Esophagus muscularis mucosa (tissue), 3 donors: ENCODE results near the gene ANTKMT.

Experiments used
- POLR2A ChIP-seq: fragments of 450-650 bp; IDR thresholded peaks from one replicate; pipeline ENCODE4 v1.6.1; 2017; ENCODE audit warnings: antibody characterized with exemption, moderate library complexity, mild to moderate bottlenecking, low read depth
- TF ChIP-seq, protein P1 (sequence below), 3 experiments: fragments of 200-600 bp in 2 of 3; fragments of 450-650 bp in 1 of 3; sonication (generic) in 2 of 3; IDR thresholded peaks; one replicate each; pipeline ENCODE4 v1.5.1; 2017 to 2019; ENCODE audit warnings: antibody characterized with exemption in 3 of 3, mild to moderate bottlenecking in 2 of 3, moderate library complexity in 1 of 3

- TF ChIP-seq, protein P1, sequence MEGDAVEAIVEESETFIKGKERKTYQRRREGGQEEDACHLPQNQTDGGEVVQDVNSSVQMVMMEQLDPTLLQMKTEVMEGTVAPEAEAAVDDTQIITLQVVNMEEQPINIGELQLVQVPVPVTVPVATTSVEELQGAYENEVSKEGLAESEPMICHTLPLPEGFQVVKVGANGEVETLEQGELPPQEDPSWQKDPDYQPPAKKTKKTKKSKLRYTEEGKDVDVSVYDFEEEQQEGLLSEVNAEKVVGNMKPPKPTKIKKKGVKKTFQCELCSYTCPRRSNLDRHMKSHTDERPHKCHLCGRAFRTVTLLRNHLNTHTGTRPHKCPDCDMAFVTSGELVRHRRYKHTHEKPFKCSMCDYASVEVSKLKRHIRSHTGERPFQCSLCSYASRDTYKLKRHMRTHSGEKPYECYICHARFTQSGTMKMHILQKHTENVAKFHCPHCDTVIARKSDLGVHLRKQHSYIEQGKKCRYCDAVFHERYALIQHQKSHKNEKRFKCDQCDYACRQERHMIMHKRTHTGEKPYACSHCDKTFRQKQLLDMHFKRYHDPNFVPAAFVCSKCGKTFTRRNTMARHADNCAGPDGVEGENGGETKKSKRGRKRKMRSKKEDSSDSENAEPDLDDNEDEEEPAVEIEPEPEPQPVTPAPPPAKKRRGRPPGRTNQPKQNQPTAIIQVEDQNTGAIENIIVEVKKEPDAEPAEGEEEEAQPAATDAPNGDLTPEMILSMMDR (IDR thresholded peaks at IDR 0.05) = no peak
- no peak for TF ChIP-seq POLR2A
Measured at GRCh38 chr16:709566-710499, 11.1 kb upstream of the ANTKMT start.
